ENCODE results near the gene TNNI3K. TPM values are rescaled to one million over a fixed set of nuclear protein-coding genes. Genes with fewer than 3 reads are reported as not detected.

The TNNI3K gene
- polyA plus RNA-seq, 1 of the 3 experiments (the other 2 are of a cell fraction), result 0.31 TPM

DNA sequence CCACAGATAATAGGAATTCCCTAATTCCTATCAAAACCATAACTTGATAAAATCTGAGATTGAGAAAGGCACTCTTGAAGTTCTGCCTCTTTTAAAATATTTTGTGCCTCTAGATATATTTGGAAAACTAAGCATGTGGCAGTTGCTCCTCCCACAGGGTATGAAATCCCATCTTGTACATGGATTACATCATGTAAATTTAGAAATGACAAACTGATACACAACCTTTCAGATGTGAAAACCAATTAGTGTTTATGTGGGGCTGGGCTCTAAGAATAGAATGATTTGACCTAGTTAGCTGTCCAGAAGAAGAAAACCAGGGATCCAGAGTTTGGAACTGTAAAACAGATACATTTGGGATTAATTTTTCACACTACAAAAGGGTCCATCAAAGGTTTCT is 261.5 kb downstream of the TNNI3K start:
- no peak overlapping the region for H3K27ac ChIP-seq (ENCODE audit: low read depth in 2 of 2, low read length in 1 of 2)
- no peaks in the 10 kb centered on the region for H3K79me2 ChIP-seq (ENCODE audit: insufficient read depth)
- H3K36me3 ChIP-seq (replicated peaks in 1 of 2; ENCODE audit: control insufficient read depth in 1 of 2, insufficient read depth in 2 of 2, low read length in 1 of 2), result no peaks in the 10 kb centered on the region
- no peak overlapping the region for H3K4me3 ChIP-seq (ENCODE audit: low read depth in 2 of 2, low read length in 1 of 2)
- H3K27me3 ChIP-seq (ENCODE audit: insufficient read depth), result no peaks in the 10 kb centered on the region
- H3K9ac ChIP-seq, result no peak overlapping the region
- no peaks in the 10 kb centered on the region for H3K4me1 ChIP-seq (ENCODE audit: control insufficient read depth in 1 of 2, insufficient read depth in 2 of 2, low read depth in 1 of 2, low read length in 1 of 2)
- no peak overlapping the region for H2AFZ ChIP-seq (ENCODE audit: low read depth)
- TF ChIP-seq EZH2phosphoT487 (IDR thresholded peaks at IDR 0.05; ENCODE audit: borderline replicate concordance, low read depth), result no peak
- no peak for TF ChIP-seq IRF3 (IDR thresholded peaks at IDR 0.05; ENCODE audit: low read depth, low read length)
- TF ChIP-seq ELF1 (IDR thresholded peaks at IDR 0.05), result no peak
- TF ChIP-seq, protein P1, sequence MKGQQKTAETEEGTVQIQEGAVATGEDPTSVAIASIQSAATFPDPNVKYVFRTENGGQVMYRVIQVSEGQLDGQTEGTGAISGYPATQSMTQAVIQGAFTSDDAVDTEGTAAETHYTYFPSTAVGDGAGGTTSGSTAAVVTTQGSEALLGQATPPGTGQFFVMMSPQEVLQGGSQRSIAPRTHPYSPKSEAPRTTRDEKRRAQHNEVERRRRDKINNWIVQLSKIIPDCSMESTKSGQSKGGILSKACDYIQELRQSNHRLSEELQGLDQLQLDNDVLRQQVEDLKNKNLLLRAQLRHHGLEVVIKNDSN (IDR thresholded peaks at IDR 0.05; ENCODE audit: borderline replicate concordance, low read depth), result no peak
- TF ChIP-seq NRF1 (IDR thresholded peaks at IDR 0.05; ENCODE audit: low read depth, low read length), result no peak
- TF ChIP-seq SMC3 (IDR thresholded peaks at IDR 0.05; ENCODE audit: low read depth, low read length), result no peak
- TF ChIP-seq YY1 (IDR thresholded peaks at IDR 0.05; ENCODE audit: low read depth), result no peak
- no peak for TF ChIP-seq CHD2 (IDR thresholded peaks at IDR 0.05; ENCODE audit: low read length, partially characterized antibody)
- TF ChIP-seq REST (IDR thresholded peaks at IDR 0.05; ENCODE audit: low read depth, low read length), result no peak
- no peak for TF ChIP-seq GABPA (IDR thresholded peaks at IDR 0.05; ENCODE audit: low read depth)
- no peak for TF ChIP-seq EP300 (IDR thresholded peaks at IDR 0.05; ENCODE audit: borderline replicate concordance in 1 of 2, low read depth in 1 of 2, low read length in 1 of 2)
- TF ChIP-seq, protein P2, sequence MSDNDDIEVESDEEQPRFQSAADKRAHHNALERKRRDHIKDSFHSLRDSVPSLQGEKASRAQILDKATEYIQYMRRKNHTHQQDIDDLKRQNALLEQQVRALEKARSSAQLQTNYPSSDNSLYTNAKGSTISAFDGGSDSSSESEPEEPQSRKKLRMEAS (IDR thresholded peaks at IDR 0.05; ENCODE audit: low read depth), result no peak
- no peak for TF ChIP-seq RCOR1 (IDR thresholded peaks at IDR 0.05; ENCODE audit: low read length)
- TF ChIP-seq POLR2AphosphoS5 (IDR thresholded peaks at IDR 0.05; ENCODE audit: low read depth, low read length), result no peak
- TF ChIP-seq SIN3A (IDR thresholded peaks at IDR 0.05; ENCODE audit: borderline replicate concordance, low read depth, low read length), result no peak
- TF ChIP-seq TCF12 (IDR thresholded peaks at IDR 0.05), result no peak
- TF ChIP-seq TEAD4 (IDR thresholded peaks at IDR 0.05; ENCODE audit: borderline replicate concordance, insufficient read depth), result no peak
- no peak for TF ChIP-seq NFIC (IDR thresholded peaks at IDR 0.05; ENCODE audit: borderline replicate concordance)
- TF ChIP-seq, protein P3, sequence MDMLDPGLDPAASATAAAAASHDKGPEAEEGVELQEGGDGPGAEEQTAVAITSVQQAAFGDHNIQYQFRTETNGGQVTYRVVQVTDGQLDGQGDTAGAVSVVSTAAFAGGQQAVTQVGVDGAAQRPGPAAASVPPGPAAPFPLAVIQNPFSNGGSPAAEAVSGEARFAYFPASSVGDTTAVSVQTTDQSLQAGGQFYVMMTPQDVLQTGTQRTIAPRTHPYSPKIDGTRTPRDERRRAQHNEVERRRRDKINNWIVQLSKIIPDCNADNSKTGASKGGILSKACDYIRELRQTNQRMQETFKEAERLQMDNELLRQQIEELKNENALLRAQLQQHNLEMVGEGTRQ (IDR thresholded peaks at IDR 0.05; ENCODE audit: borderline replicate concordance, low read depth, low read length), result no peak
- TF ChIP-seq, protein P4, sequence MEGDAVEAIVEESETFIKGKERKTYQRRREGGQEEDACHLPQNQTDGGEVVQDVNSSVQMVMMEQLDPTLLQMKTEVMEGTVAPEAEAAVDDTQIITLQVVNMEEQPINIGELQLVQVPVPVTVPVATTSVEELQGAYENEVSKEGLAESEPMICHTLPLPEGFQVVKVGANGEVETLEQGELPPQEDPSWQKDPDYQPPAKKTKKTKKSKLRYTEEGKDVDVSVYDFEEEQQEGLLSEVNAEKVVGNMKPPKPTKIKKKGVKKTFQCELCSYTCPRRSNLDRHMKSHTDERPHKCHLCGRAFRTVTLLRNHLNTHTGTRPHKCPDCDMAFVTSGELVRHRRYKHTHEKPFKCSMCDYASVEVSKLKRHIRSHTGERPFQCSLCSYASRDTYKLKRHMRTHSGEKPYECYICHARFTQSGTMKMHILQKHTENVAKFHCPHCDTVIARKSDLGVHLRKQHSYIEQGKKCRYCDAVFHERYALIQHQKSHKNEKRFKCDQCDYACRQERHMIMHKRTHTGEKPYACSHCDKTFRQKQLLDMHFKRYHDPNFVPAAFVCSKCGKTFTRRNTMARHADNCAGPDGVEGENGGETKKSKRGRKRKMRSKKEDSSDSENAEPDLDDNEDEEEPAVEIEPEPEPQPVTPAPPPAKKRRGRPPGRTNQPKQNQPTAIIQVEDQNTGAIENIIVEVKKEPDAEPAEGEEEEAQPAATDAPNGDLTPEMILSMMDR (IDR thresholded peaks at IDR 0.05), result no peak
- no peaks in the 10 kb centered on the region for H4K20me1 ChIP-seq (ENCODE audit: insufficient read depth)
- H3K9me2 ChIP-seq, result no peaks in the 10 kb centered on the region
- ChIA-PET POLR2A (no interaction called here), CTCF (interaction anchor here (2.8 kb wide), 1 partner anchor 193 kb away, joined by 8 read pairs; no protein-coding TSS in a partner anchor)
- H3K9me3 ChIP-seq, result no peaks in the 10 kb centered on the region
- no peaks in the 10 kb centered on the region for H3F3A ChIP-seq (replicated peaks; ENCODE audit: insufficient read depth)
- DNase-seq, result no peak
- no peak overlapping the region for H3K4me2 ChIP-seq

Measured in SK-N-SH (cell line).